Effector memory CD4-positive, alpha-beta T cell (primary cell): Measurements from ENCODE around the gene C11orf52.
A peak's percentile ranks its signal among the peaks of the same experiment; 100 is the strongest.
"Not testable (repeated sequence)": the region's sequence is repeated elsewhere in the genome, so short reads cannot be mapped to it uniquely, and the experiment has no call there.

Experiments
- DNase-seq, 3 donors: peaks; one replicate each; pipeline ENCODE4 v3.0.0-alpha.2; 2020
- H3K27ac ChIP-seq: 2 replicates; pipeline ENCODE4 v1.7.0; 2013; ENCODE audit warnings: mild to moderate bottlenecking, low read length, moderate library complexity; ENCODE audit not compliant: insufficient read depth, poor library complexity, severe bottlenecking
- H3K27me3 ChIP-seq: replicated peaks from 2 replicates; pipeline ENCODE4 v1.7.0; 2013; ENCODE audit warnings: mild to moderate bottlenecking, low read length; ENCODE audit not compliant: insufficient read depth, control insufficient read depth, poor library complexity, severe bottlenecking
- H3K36me3 ChIP-seq: 2 replicates; pipeline ENCODE4 v1.7.0; 2013; ENCODE audit warnings: mild to moderate bottlenecking, low read length, moderate library complexity; ENCODE audit not compliant: control insufficient read depth, insufficient read depth
- H3K4me1 ChIP-seq: 2 replicates; pipeline ENCODE4 v1.7.0; 2013; ENCODE audit warnings: low read length, mild to moderate bottlenecking; ENCODE audit not compliant: control insufficient read depth, insufficient read depth, poor library complexity, severe bottlenecking
- H3K4me3 ChIP-seq: 2 replicates; pipeline ENCODE4 v1.7.0; 2013; ENCODE audit warnings: low read length, low read depth, mild to moderate bottlenecking; ENCODE audit not compliant: insufficient read depth, poor library complexity, severe bottlenecking
- H3K9me3 ChIP-seq: 2 replicates; pipeline ENCODE4 v1.7.0; 2013; ENCODE audit warnings: mild to moderate bottlenecking, low read length, moderate library complexity; ENCODE audit not compliant: control insufficient read depth

The C11orf52 gene

DNA sequence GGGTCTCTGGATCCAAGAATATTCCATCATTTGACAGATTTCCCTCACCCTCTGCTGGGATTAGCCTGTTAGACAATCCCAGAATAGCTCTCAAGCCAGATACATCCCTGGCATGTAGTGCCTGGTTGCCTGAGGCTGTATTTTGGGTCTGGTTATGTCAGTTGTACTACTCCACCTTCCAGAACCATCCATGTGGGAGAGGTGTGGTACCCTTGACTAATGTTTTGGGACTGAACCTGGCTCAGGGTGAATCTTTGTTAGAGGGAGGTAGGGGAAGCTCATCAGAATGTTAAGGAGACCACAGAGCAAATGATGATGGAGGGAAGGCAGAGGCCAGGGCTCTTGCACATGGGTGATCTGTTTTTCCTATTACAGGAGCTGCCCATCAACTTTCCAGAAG is 5.2 kb downstream of the C11orf52 start:
- no peak for DNase-seq
- H3K27me3 ChIP-seq, result no peaks in the 10 kb centered on the region
- no peak overlapping the region for H3K27ac ChIP-seq
- no peaks in the 10 kb centered on the region for H3K36me3 ChIP-seq
- H3K9me3 ChIP-seq, result no peaks in the 10 kb centered on the region
- H3K4me1 ChIP-seq, result peaks cover 5% of the 10 kb centered on the region
- no peak overlapping the region for H3K4me3 ChIP-seq

DNA sequence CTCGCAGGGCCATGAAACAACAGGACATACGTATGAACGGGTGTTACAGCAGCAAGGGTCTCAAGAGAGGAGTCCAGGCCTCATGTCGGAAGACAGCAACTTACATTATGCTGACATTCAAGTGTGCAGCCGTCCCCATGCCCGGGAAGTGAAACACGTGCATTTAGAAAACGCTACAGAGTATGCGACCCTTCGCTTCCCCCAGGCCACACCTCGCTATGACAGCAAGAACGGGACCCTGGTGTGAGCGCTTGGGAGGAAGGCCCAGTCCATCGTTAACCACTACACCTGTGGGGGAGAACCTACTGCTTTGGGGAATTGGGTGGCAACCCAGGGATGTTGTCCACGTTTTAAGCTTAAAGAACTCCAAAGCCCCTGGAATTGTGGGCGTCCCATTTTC is 7.2 kb downstream of the C11orf52 start:
- Histone ChIP-seq H3K9me3 (no peaks in the 10 kb centered on the region), H3K4me1 (peaks cover 5% of the 10 kb centered on the region), H3K4me3 (no peak overlapping the region), H3K27me3 (no peaks in the 10 kb centered on the region), H3K27ac (no peak overlapping the region), H3K36me3 (no peaks in the 10 kb centered on the region)
- no peak for DNase-seq

DNA sequence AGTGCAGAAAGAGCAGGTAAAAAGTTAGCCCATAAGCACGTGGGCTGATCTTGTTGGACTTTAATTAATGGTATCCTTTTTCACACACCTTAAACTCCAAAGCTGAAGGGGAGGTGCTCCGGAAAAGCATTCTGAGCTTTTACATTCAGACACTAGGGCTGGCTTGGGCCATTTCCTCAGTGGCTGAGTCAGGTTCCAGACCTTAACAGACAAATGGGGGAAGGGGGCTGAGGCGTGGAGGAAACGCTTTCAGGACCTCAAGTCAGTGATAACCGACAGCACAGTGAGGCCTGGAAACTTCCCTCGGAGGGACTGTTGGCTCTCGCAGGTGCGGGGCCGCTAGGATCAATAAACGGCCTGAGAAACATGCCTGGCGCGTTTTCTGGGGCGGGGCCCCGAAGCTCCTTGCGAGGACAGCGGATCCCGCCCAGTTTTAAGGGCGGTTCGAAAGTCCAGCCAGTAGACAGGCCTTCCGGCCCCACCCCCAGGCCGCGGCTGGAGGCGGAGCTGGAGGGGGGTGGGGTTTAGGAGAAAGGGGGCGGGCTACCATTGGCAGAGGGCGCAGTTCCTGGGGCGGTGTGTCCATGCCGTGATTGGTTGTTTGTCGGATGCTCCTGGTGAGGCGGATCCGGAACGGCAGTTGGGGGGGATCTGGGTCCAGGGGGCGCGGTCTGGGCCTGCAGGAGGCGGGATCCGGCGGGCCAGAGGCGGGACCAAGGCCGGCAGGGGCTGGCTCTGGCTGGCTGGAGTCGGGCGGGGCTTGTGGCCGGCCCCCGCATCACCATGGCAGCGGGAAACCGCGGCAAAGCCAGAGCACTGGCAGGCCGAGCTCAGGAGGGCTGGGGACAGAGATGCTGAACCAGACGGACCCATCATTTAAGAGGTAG is 8.0 kb downstream of the C11orf52 start:
- peak overlapping the region; percentile 58 for H3K27ac ChIP-seq
- peak; percentile 91 to 95 (median 91) for DNase-seq
- H3K27me3 ChIP-seq, result no peaks in the 10 kb centered on the region
- peak overlapping the region; percentile 33 for H3K4me3 ChIP-seq
- no peaks in the 10 kb centered on the region for H3K9me3 ChIP-seq
- peaks cover 7% of the 10 kb centered on the region for H3K4me1 ChIP-seq
- no peaks in the 10 kb centered on the region for H3K36me3 ChIP-seq

DNA sequence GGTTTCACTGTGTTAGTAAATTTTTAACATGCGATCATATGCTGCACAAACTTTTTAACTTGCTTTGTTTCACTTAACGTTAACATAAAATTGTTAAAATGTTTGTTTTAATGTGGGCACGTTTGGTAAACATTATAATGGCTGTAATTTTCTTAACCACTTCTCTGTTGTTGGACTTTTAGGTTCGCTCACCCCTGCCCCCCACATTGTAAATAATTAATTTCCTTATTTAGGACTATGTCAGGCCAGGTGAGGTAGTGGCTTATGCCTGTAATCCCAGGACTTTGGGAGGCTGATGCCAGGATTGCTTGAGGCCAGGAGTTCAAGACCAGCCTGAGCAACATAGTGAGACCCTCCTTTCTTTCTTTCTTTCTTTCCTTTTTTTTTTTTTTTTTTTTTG is 11.8 kb downstream of the C11orf52 start:
- Histone ChIP-seq H3K4me1 (peaks cover 12% of the 10 kb centered on the region), H3K27ac (no peak overlapping the region), H3K4me3 (no peak overlapping the region), H3K9me3 (no peaks in the 10 kb centered on the region), H3K27me3 (no peaks in the 10 kb centered on the region), H3K36me3 (no peaks in the 10 kb centered on the region)
- no peak for DNase-seq

DNA sequence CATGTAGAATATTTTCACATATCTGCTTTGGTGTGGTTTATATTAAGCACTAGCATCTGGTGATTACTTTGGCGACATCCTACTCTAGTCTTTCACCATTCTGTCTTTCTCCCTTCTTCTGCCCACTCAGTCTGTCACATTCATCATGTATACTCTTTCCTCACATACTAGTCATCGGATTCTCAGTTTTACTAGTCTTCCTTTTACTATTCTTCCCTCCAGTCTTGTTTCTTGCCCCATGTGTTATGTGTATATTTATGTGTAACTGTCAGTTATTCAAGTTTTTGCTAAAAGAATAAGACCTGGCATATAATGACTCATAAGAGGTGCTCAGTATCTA is 13.9 kb downstream of the C11orf52 start:
- no peak overlapping the region for H3K4me3 ChIP-seq
- no peak for DNase-seq
- no peaks in the 10 kb centered on the region for H3K9me3 ChIP-seq
- no peaks in the 10 kb centered on the region for H3K36me3 ChIP-seq
- H3K27me3 ChIP-seq, result no peaks in the 10 kb centered on the region
- H3K27ac ChIP-seq, result no peak overlapping the region
- H3K4me1 ChIP-seq, result peaks cover 20% of the 10 kb centered on the region

DNA sequence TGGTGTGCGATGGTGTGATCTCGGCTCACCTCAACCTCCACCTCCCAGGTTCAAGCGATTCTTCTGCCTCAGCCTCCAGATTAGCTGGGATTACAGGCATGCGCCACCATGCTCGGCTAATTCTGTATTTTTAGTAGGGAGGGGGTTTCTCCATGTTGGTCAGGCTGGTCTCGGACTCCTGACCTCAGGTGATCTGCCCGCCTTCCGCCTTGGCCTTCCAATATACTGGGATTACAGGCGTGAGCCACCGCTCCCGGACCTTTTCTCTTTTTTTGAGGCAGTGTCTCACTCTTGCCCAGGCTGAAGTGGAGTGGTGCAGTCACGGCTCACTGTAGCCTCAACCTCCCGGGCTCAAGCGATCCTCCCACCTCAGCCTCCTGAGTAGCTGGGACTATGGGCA is 14.5 kb downstream of the C11orf52 start:
- not testable (repeated sequence) for H3K27me3 ChIP-seq, H3K9me3 ChIP-seq, H3K36me3 ChIP-seq, DNase-seq, H3K4me3 ChIP-seq, H3K27ac ChIP-seq
- H3K4me1 ChIP-seq, result peaks cover 22% of the 10 kb centered on the region

DNA sequence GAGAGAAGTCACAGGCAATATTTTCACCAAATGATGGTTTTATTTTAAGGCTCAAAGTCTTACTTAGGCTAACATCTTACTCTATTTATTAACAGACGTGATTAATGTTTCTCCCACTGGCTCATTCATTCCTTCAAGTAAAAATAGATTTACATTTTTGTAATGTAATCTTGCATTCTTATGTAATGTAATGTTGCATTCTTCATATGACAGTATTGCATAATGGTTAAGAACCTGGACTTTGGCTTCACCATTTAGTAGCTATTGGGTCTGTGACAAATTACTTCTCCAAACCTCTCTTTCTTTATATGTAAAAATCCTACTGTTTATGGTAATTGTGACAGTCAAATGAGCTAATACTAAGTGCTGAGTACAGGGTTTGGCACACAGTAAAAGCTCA is 15.2 kb downstream of the C11orf52 start:
- no peaks in the 10 kb centered on the region for H3K36me3 ChIP-seq
- H3K4me3 ChIP-seq, result no peak overlapping the region
- no peak for DNase-seq
- no peaks in the 10 kb centered on the region for H3K9me3 ChIP-seq
- no peaks in the 10 kb centered on the region for H3K27me3 ChIP-seq
- H3K27ac ChIP-seq, result no peak overlapping the region
- H3K4me1 ChIP-seq, result peaks cover 29% of the 10 kb centered on the region

DNA sequence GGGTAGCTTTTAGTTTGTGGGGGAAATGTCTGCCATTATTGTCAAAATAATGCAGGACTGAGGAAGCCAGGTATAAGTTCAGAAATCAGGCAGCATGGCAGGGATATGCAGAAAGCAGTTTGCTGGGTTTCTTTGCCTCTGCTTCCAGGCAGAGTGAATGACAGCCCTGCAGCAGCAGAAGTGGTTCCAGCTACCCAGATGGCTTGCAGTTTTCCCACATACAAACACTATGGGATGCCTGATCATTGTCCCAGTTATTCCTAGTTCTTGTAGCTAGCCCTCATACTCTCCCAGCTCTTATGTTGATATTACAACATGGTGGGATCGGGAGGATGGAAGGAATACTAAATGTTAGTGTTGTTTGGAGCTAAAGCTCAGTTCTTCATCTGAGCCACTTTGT is 15.6 kb downstream of the C11orf52 start:
- no peak overlapping the region for H3K4me3 ChIP-seq
- H3K36me3 ChIP-seq, result no peaks in the 10 kb centered on the region
- no peak for DNase-seq
- peaks cover 30% of the 10 kb centered on the region for H3K4me1 ChIP-seq
- no peak overlapping the region for H3K27ac ChIP-seq
- H3K9me3 ChIP-seq, result no peaks in the 10 kb centered on the region
- H3K27me3 ChIP-seq, result no peaks in the 10 kb centered on the region

DNA sequence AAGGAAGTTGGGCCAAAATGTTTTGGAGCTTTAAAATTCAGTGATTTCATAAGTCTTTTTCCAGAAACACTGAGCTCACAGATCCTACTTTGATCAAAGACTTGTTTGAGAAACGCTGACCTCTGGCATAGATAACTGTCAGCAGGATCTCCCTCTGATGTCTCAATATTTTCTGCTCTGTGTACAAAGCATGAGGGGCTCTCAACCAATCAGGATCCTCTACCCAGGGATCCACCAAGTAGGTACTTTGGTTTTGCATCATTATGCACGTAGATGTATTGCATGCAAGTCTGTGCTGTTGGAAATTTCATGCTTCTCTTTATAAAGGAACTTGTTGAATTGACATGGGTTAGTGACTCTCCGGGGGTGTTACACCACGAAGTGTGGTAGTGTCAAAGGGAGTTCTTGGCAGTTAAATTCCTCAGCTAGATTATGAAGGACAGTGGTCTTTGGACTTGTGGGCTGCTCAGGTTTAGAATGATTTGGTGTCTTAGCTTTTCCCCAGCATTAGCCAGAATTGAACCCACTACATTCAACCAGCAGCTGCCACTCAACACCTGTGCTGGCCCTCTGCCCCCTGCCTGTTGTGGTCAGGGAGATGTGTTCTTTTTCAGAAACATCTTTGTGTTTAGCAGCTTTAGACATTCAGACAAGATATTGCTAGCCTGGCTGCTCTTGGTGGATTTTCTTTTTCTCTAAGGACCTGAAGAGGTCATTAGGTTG is 16.8 kb downstream of the C11orf52 start:
- Histone ChIP-seq H3K27me3 (no peaks in the 10 kb centered on the region), H3K9me3 (no peaks in the 10 kb centered on the region), H3K4me3 (no peak overlapping the region), H3K36me3 (no peaks in the 10 kb centered on the region), H3K4me1 (peaks cover 30% of the 10 kb centered on the region), H3K27ac (no peak overlapping the region)
- no peak for DNase-seq

DNA sequence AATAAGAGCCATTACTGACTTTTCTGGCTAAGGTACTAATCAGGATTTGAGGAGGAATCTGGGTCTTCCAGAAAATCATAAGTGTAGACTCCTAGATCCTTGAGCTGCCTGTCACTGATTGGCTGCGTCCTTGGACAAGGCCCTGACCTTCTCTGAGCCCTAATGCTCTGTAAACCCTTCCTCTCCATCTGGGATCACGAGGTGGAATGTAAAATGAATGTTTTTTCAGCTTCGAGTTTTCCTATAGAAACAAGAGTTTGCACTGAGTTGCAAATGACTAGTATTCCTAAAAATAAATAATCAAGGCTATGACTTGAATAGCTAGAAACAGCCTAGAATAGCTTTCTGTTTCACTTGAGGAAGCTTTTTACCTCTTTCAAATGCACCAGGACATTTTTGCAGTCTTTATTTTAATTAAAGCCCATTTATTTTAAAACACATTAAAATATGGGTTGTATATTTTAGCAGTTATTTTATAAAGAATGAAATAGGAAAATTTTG is 17.4 kb downstream of the C11orf52 start:
- no peaks in the 10 kb centered on the region for H3K36me3 ChIP-seq
- no peaks in the 10 kb centered on the region for H3K9me3 ChIP-seq
- no peak overlapping the region for H3K27ac ChIP-seq
- DNase-seq, result no peak
- H3K27me3 ChIP-seq, result no peaks in the 10 kb centered on the region
- H3K4me1 ChIP-seq, result peaks cover 30% of the 10 kb centered on the region
- peak overlapping the region; percentile 72 for H3K4me3 ChIP-seq
